Mucosa of gallbladder (tissue), 1 donor: ENCODE results near the gene ACADM. TPM values are rescaled to one million over a fixed set of nuclear protein-coding genes. Genes with fewer than 3 reads are reported as not detected.
"Not testable (repeated sequence)": the region's sequence is repeated elsewhere in the genome, so short reads cannot be mapped to it uniquely, and the experiment has no call there.

ENCODE experiments used
- DNase-seq: peaks from one replicate; pipeline ENCODE4 v3.0.0-alpha.2; 2020; ENCODE audit warnings: low spot score
- total RNA-seq: library from RNA; stranded (reverse); gene quantifications from one replicate; pipeline ENCODE4 v1.2.1, GENCODE V29; 2021
- donor health status: DM: no; HTN: no; CAD: no.

Gene ACADM
- total RNA-seq, 1 donor from 2014 or later, result 49.3 TPM

- DNase-seq, result no peak
Observed at GRCh38 chr1:75736016-75736415, 11.5 kb downstream of the ACADM start.

DNA sequence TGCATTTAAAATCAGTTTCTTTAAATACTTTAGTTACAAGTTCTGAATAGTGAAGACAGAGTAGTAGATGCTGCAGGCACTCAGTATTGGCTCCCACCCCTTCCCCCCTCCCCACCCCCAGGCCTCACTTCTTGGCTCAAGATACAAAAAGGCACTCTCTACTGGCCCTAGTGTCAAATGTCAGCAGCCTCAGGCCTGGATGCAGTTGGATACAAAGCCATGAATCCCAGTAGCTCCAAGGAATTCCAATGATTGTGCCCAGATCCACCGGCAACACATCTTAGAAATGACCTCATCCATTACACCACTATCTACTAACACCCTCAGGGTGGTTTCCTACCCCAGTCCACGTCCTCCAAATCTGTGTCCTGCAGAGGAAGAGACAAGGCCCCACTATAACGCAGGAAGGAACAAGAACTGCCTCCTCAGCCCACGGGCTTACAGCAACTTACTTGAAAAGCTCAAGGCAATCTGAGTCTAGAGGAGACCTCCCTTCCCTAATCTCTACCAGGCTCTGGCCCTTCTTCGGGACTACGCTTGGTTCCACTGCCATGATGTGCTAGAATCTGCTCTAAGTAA, 17.6 kb downstream of the ACADM start:
- DNase-seq, result no peak

DNA sequence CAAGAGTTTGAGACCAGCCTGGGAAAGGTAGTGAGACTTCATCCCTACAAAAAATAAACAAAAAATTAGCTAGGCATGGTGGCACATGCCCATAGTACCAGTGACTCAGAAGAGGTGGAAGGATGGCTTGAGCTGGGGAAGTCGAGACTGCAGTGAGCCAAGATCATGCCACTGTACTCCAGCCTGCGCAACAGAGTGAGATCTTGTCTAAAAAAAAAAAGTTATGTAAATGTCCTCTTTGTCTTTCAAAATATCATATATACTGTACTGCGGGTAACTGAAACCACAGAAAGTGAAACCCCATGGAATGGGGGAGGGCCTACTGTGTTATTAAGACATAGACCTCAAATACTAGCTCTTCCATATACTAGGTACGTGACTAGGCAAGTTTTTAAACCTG, 20.8 kb downstream of the ACADM start:
- no peak for DNase-seq

GRCh38 chr1:75757210-75757609, 32.7 kb downstream of the ACADM start:
- not testable (repeated sequence) for DNase-seq

GRCh38 chr1:75758543-75758942, 34.0 kb downstream of the ACADM start:
- DNase-seq, result not testable (repeated sequence)

GRCh38 chr1:75764057-75764655, 39.6 kb downstream of the ACADM start:
- no peak for DNase-seq

DNA sequence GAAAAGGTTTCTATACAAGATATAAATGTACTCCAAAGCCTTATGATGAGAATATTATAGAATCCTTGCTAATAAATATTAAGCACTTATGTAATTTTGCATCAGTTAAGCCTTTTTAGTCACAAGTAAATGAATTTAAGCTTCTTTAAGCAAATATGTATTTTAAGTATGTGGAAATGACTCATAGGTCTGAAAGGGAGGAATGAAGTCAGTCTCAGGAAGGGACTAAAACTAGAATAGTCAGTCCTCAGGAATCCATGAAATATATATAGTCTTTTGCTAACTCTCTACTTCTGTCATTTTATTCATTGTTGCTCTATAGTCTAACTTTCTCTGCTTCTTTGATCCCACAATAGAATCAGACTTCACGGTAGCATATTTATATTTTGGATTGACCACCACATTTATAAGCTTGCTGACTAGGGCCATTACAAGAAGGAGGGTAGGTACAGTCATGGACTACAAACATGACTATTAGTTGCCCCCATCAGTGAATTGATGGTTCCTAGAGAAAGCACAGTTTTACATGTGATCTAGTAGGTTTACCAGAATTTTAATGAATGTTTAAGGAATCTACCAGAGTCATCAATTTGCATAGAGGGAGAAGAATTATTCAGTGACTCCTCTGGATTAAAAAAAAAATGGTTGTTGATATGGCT, 41.3 kb downstream of the ACADM start:
- DNase-seq, result no peak

- no peak for DNase-seq
Observed at GRCh38 chr1:75768016-75768415, 43.5 kb downstream of the ACADM start.

- no peak for DNase-seq
Observed at GRCh38 chr1:75770761-75771160, 46.3 kb downstream of the ACADM start.

- no peak for DNase-seq
Observed at GRCh38 chr1:75771978-75772377, 47.5 kb downstream of the ACADM start.

DNA sequence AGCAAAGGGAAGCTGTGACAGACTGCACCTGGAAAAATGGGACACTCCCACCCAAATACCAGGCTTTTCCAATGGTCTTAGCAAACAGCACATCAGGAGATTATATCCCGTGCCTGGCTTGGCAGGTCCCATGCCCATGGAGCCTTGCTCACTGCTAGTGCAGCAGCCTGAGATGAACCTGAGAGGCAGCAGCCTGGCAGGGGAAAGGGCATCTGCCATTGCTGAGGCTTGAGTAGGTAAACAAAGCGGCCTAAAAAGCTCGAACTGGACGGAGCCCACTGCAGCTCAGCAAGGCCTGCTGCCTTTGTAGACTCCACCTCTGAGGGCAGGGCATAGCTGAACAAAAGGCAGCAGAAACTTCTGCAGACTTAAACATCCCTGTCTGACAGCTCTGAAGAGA, 53.3 kb downstream of the ACADM start:
- not testable (repeated sequence) for DNase-seq

GRCh38 chr1:75778694-75779093, 54.2 kb downstream of the ACADM start:
- DNase-seq, result not testable (repeated sequence)

- DNase-seq, result not testable (repeated sequence)
Observed at GRCh38 chr1:75780183-75780582, 55.7 kb downstream of the ACADM start.

GRCh38 chr1:75783920-75784319, 59.4 kb downstream of the ACADM start:
- not testable (repeated sequence) for DNase-seq

- no peak for DNase-seq
Observed at GRCh38 chr1:75785320-75785982, 60.9 kb downstream of the ACADM start.

DNA sequence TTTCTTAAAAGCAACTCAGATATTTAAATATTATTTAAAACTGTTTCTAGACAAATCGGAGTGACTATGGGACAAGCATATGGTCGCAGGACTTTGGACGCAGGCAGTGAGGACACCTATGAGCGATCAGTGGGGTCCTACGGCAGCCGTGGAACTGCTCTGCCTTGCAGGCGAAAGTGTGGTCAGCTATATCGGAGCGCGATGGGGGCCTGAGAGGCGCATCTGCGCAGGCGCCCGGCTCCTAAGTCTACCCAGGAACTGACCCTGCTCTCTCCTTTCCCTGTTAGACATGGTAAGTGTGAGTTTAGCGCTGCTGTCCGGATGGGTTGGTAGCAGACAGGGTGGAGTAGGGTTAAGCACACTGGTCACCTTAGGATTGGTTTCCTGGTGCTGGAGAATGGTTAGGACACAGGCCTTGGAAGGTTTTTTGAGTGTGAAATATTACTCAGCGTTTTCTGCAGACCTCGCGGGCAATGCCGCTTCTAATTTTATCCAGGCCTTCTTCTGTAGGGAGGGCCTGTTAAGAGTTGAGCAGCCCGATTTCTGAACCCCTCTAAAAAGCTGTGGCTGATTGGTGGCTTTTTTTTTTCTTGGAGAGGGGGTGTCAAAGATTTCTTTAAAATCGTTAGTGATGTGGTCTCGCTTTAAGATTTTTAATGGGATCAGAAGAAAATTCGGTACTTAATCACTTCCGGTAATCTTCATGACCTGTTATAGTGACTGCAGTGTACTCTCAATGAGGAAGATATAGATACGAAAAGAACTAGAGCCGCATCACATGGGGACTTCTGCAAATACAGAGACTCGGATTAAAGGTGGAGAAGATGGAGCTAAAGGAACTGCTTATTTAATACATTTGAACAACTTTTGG, 61.7 kb downstream of the ACADM start, which contains the start of gene RABGGTB:
RABGGTB (plus strand) TSS at position 274 of the 871 bp plus-strand sequence; CDS start at position 290, 16 bp downstream.
- peak; percentile 97 for DNase-seq

GRCh38 chr1:75786901-75787493, 62.5 kb downstream of the ACADM start:
- no peak for DNase-seq

DNA sequence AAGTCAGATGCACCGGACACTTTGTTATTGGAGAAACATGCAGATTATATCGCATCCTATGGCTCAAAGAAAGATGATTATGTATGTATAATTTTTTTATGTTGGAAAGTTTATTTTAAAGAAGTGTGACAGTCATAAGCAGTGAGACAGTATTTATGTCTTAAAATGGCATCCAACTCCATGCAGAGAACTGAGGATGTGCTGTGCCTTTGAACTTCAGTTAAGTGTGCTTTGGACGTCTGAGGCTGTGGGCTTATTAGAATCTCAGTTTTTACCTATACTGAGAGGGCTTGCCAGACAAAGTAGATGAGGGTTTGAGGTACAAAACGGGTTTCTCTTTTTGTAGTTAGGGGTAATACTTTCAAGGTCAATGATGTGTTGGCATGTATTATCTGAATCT, 63.0 kb downstream of the ACADM start:
- no peak for DNase-seq

DNA sequence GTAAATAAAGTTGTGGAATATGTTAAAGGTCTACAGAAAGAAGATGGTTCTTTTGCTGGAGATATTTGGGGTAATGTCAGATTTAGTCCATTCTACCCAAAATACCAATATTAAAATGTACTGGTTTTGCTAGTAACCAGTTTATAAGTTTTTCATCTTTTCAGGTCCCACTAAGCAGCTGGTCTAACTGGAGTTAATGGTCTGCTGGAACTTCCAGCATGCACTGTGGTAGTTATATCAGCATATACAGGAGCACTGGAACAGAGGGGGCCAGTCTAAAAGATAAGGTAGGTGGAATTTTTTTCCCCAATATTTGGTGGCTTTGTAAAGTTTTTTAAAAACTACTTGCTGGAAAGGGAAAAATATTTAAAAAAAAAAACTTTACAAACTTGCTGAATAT, 65.5 kb downstream of the ACADM start:
- DNase-seq, result no peak

- DNase-seq, result no peak
Observed at GRCh38 chr1:75791022-75791421, 66.5 kb downstream of the ACADM start.

DNA sequence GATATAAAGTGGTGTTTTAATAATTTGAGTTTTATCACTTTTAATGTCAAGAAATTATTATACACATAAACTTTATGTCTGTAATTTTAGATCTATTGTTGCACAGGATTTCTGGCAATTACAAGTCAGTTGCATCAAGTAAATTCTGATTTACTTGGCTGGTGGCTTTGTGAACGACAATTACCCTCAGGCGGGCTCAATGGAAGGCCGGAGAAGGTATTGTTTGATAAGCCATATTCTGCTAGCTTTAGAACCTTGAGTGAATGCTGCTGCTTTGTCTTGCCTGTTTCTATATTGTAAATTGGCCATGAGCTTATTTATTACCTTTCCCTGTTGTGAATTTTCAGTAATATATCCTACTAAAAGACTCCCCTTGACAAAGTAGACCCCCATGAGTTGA, 67.6 kb downstream of the ACADM start:
- no peak for DNase-seq
